ENCODE measurements around the gene BABAM2. TPM values are rescaled to one million over a fixed set of nuclear protein-coding genes. Genes with fewer than 3 reads are reported as not detected.

Gene BABAM2
- total and polyA plus RNA-seq, 9 of the 15 experiments (the other 6 are each of a cell fraction or from before 2014, with no cell fraction given) = 10.9 to 37.4 (median 25.6) TPM

DNA sequence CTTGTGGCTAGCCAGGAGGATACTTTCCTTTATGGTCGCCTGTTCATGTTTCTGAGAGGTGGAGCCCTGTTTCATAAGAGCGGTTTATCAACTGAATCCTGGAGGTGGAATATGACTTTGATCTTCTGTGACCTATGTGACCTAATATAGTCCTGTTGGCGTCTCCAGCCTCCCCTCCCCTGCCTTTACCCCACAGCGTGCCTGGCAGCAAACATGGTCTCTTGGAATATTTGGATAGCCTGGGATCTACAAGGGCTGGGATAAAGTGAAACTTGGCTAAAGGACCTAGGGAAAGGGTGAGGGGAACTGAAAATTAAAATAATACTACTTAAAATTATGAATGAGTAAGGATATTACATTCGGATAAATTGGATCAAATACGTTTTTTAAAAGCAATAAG lies 246.0 kb downstream of the BABAM2 start:
- H3K9me1 ChIP-seq (ENCODE audit: control insufficient read depth, insufficient read depth, low read length) = no peaks in the 10 kb centered on the region
- WGBS (ENCODE audit: insufficient coverage, low coverage, missing lambda C conversion rate) = 41% methylated on average over 6 of the region's 6 CpGs
- FAIRE-seq = no peak
- no peak overlapping the region for H3K9ac ChIP-seq (ENCODE audit: insufficient read depth in 1 of 2, low read depth in 2 of 2, low read length in 2 of 2)
- no peaks in the 10 kb centered on the region for H4K20me1 ChIP-seq (replicated peaks; ENCODE audit: control insufficient read depth, insufficient read depth, low read length)
- TF ChIP-seq TBL1XR1 (IDR thresholded peaks at IDR 0.05; ENCODE audit: low read length in 2 of 2) = no peak
- TF ChIP-seq TOE1 (IDR thresholded peaks at IDR 0.05; ENCODE audit: borderline replicate concordance) = no peak
- TF ChIP-seq TOE1 (CRISPR knock-in tag; IDR thresholded peaks at IDR 0.05; ENCODE audit: borderline replicate concordance, low read depth) = no peak
- no peak for TF ChIP-seq EP400 (IDR thresholded peaks at IDR 0.05)
- TF ChIP-seq, protein P1, sequence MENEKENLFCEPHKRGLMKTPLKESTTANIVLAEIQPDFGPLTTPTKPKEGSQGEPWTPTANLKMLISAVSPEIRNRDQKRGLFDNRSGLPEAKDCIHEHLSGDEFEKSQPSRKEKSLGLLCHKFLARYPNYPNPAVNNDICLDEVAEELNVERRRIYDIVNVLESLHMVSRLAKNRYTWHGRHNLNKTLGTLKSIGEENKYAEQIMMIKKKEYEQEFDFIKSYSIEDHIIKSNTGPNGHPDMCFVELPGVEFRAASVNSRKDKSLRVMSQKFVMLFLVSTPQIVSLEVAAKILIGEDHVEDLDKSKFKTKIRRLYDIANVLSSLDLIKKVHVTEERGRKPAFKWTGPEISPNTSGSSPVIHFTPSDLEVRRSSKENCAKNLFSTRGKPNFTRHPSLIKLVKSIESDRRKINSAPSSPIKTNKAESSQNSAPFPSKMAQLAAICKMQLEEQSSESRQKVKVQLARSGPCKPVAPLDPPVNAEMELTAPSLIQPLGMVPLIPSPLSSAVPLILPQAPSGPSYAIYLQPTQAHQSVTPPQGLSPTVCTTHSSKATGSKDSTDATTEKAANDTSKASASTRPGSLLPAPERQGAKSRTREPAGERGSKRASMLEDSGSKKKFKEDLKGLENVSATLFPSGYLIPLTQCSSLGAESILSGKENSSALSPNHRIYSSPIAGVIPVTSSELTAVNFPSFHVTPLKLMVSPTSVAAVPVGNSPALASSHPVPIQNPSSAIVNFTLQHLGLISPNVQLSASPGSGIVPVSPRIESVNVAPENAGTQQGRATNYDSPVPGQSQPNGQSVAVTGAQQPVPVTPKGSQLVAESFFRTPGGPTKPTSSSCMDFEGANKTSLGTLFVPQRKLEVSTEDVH (IDR thresholded peaks at IDR 0.05; ENCODE audit: low read depth, partially characterized antibody) = no peak
- in situ Hi-C loops (cut with MboI) (no loop called here), intact Hi-C loops (cut with micrococcal nuclease) (no loop called here)
- H3K4me2 ChIP-seq (ENCODE audit: insufficient read depth, low read length) = no peak overlapping the region
- no peaks in the 10 kb centered on the region for H3K79me2 ChIP-seq (ENCODE audit: control insufficient read depth, insufficient read depth, low read length)
- H3K36me3 ChIP-seq (ENCODE audit: control insufficient read depth, insufficient read depth, low read length) = no peaks in the 10 kb centered on the region
- H3K4me3 ChIP-seq = no peak overlapping the region
- no peak overlapping the region for H2AFZ ChIP-seq (ENCODE audit: low read depth, low read length)
- POLR2A ChIA-PET = no interaction called here
- H3K4me1 ChIP-seq (replicated peaks in 1 of 2; ENCODE audit: control insufficient read depth in 2 of 2, insufficient read depth in 2 of 2, low read length in 2 of 2) = no peaks in the 10 kb centered on the region; a peak in 1 of 5 replicates
- H3K27me3 ChIP-seq (ENCODE audit: control insufficient read depth in 2 of 2, insufficient read depth in 2 of 2, low read length in 2 of 2) = no peaks in the 10 kb centered on the region
- no TSS peak for BruUV-seq (replicated peaks)
- ATAC-seq = no peak
- H3K27ac ChIP-seq (ENCODE audit: extremely low read depth, low read depth, low read length) = no peak overlapping the region
- DNase-seq (ENCODE audit: extremely low read depth in 1 of 4, low spot score in 3 of 4) = no peak
- no peaks in the 10 kb centered on the region for H3K9me3 ChIP-seq (replicated peaks; ENCODE audit: control insufficient read depth, insufficient read depth, low read depth, low read length)
- CTCF ChIA-PET (ENCODE audit: low intra/inter-chr PET ratio) = no interaction called here
